RWPE1 (cell line): Measurements from ENCODE around the gene SLC35F2.

ENCODE experiments used
- CTCF ChIA-PET: fragments of 350-600 bp; sonication (Branson Sonifier 250); formaldehyde crosslinking; extraction: SDS; loops from one replicate; lab custom pipeline; 2021; lab: Yijun Ruan, JAX
- POLR2A ChIA-PET: fragments of 400-600 bp; formaldehyde crosslinking; extraction: SDS; loops from one replicate; lab custom pipeline; 2020; ENCODE audit warnings: antibody characterized with exemption; ENCODE audit not compliant: low non-redundant PET; lab: Yijun Ruan, JAX
- DNase-seq: peaks from one replicate; pipeline ENCODE4 v3.0.0; 2012; ENCODE audit warnings: low spot score
- H3K27ac ChIP-seq: fragments of 450-650 bp; 2 replicates; pipeline ENCODE4 v1.5.1; 2017
- CTCF ChIP-seq: fragments of 450-650 bp; conservative IDR thresholded peaks from 2 replicates; pipeline ENCODE4 v1.5.1; 2017; ENCODE audit warnings: low read depth, mild to moderate bottlenecking

The SLC35F2 gene

GRCh38 chr11:107816028-107816427 is 42.6 kb downstream of the SLC35F2 start:
- TF ChIP-seq CTCF = no peak
- DNase-seq = no peak
- ChIA-PET POLR2A (no interaction called here), CTCF (no interaction called here)
- H3K27ac ChIP-seq = no peak overlapping the region

GRCh38 chr11:107810875-107811274 is 47.7 kb downstream of the SLC35F2 start:
- no peak overlapping the region for H3K27ac ChIP-seq
- no peak for TF ChIP-seq CTCF
- DNase-seq = no peak
- CTCF ChIA-PET = interaction anchor here (0.6 to 0.9 kb wide), 3 partner anchors 11 to 94 kb away, joined by 3 to 4 read pairs (median 3); no protein-coding TSS in a partner anchor
- POLR2A ChIA-PET = interaction anchor here (0.6 kb wide), 1 partner anchor 19 kb away, joined by 10 read pairs; no protein-coding TSS in a partner anchor

GRCh38 chr11:107808521-107808920 is 50.1 kb downstream of the SLC35F2 start:
- POLR2A ChIA-PET = no interaction called here
- no peak for DNase-seq
- CTCF ChIA-PET = no interaction called here
- no peak overlapping the region for H3K27ac ChIP-seq
- no peak for TF ChIP-seq CTCF

- no peak for DNase-seq
- ChIA-PET POLR2A (no interaction called here), CTCF (interaction anchor here (0.6 kb wide), 1 partner anchor 1411 kb away, joined by 3 read pairs; no protein-coding TSS in a partner anchor)
- TF ChIP-seq CTCF = no peak
- no peak overlapping the region for H3K27ac ChIP-seq
Observed at GRCh38 chr11:107804971-107805370, 53.6 kb downstream of the SLC35F2 start.

GRCh38 chr11:107804211-107804610 is 54.4 kb downstream of the SLC35F2 start:
- CTCF ChIA-PET = interaction anchor here (0.6 to 0.7 kb wide), 2 partner anchors 61 to 1412 kb away, joined by 3 read pairs; no protein-coding TSS in a partner anchor
- TF ChIP-seq CTCF = no peak
- no peak overlapping the region for H3K27ac ChIP-seq
- POLR2A ChIA-PET = no interaction called here
- no peak for DNase-seq

GRCh38 chr11:107801641-107802040 is 56.9 kb downstream of the SLC35F2 start:
- no peak for TF ChIP-seq CTCF
- DNase-seq = no peak
- ChIA-PET CTCF (no interaction called here), POLR2A (interaction anchor here (0.6 kb wide), 1 partner anchor 32 kb away, joined by 3 read pairs; no protein-coding TSS in a partner anchor)
- H3K27ac ChIP-seq = no peak overlapping the region
